ENCODE data around the gene MRRF. TPM values are rescaled to one million over a fixed set of nuclear protein-coding genes. Genes with fewer than 3 reads are reported as not detected.

The MRRF gene
- total RNA-seq, 1 experiment from 2014 or later, result 67.3 TPM

DNA sequence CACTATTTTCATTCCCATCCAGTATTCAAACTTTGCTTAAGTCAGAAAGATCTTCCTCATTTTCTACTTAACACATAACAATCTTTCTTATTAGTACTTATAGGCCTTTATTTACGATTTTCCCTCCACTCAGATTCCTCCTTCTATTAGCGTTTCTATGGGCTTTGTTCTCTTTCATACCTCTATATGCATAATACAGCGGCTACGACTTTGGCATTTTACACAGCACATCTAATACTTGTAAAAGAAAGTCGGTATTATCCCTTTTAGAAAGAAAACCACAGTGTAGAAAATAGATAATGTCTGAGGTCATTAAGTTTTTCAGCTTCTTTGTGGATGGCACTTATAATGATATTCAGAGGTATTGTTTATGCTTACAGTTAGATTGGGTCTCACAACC is 8.5 kb upstream of the MRRF start:
- no peaks in the 10 kb centered on the region for H3K9me3 ChIP-seq (ENCODE audit: low read length)
- no peak overlapping the region for H3K27ac ChIP-seq (ENCODE audit: low read length)
- no peaks in the 10 kb centered on the region for H3K9me2 ChIP-seq (replicated peaks; ENCODE audit: insufficient read depth, low read length)
- H2AFZ ChIP-seq (ENCODE audit: low read length), result no peak overlapping the region
- peaks cover 38% of the 10 kb centered on the region for H3K36me3 ChIP-seq (ENCODE audit: insufficient read depth, low read length)
- no peak overlapping the region for H3K4me2 ChIP-seq (ENCODE audit: low read depth, low read length, poor library complexity, severe bottlenecking)
- H3K27me3 ChIP-seq (ENCODE audit: low read length), result no peaks in the 10 kb centered on the region
- peaks cover 83% of the 10 kb centered on the region for H3K79me2 ChIP-seq (ENCODE audit: low read length)
- no peak for DNase-seq
- peaks cover 9% of the 10 kb centered on the region for H3K4me1 ChIP-seq (ENCODE audit: low read length)
- 0 out of 2 replicates have a peak, but pooled peaks cover 3% of the 10 kb centered on the region for H4K20me1 ChIP-seq (ENCODE audit: insufficient read depth, low read depth, low read length)
- no peak overlapping the region for H3K4me3 ChIP-seq (ENCODE audit: low read length)
- H3K9ac ChIP-seq (ENCODE audit: low read length), result no peak overlapping the region

- Histone ChIP-seq H3K9me2 (replicated peaks; ENCODE audit: insufficient read depth, low read length) (no peaks in the 10 kb centered on the region), H3K9me3 (ENCODE audit: low read length) (no peaks in the 10 kb centered on the region), H2AFZ (ENCODE audit: low read length) (no peak overlapping the region), H3K79me2 (ENCODE audit: low read length) (peaks cover 90% of the 10 kb centered on the region), H3K4me2 (ENCODE audit: low read depth, low read length, poor library complexity, severe bottlenecking) (no peak overlapping the region), H3K27ac (ENCODE audit: low read length) (no peak overlapping the region), H3K27me3 (ENCODE audit: low read length) (no peaks in the 10 kb centered on the region), H3K9ac (ENCODE audit: low read length) (no peak overlapping the region), H3K36me3 (ENCODE audit: insufficient read depth, low read length) (peaks cover 28% of the 10 kb centered on the region; the same call in 1 of the 2 replicates), H4K20me1 (ENCODE audit: insufficient read depth, low read depth, low read length) (peaks cover 6% of the 10 kb centered on the region; the same call in 1 of the 2 replicates), H3K4me1 (ENCODE audit: low read length) (peaks cover 26% of the 10 kb centered on the region), H3K4me3 (ENCODE audit: low read length) (no peak overlapping the region)
- DNase-seq, result no peak
These were observed 5.7 kb upstream of the MRRF start for GRCh38 chr9:122258886-122259415.

GRCh38 chr9:122261469-122261881 is 3.2 kb upstream of the MRRF start:
- Histone ChIP-seq H3K79me2 (ENCODE audit: low read length) (peaks cover 90% of the 10 kb centered on the region), H3K9ac (ENCODE audit: low read length) (no peak overlapping the region), H3K27me3 (ENCODE audit: low read length) (no peaks in the 10 kb centered on the region), H3K9me3 (ENCODE audit: low read length) (no peaks in the 10 kb centered on the region), H4K20me1 (ENCODE audit: insufficient read depth, low read depth, low read length) (peaks cover 3% of the 10 kb centered on the region; the same call in 1 of the 2 replicates), H3K9me2 (replicated peaks; ENCODE audit: insufficient read depth, low read length) (no peaks in the 10 kb centered on the region), H3K36me3 (ENCODE audit: insufficient read depth, low read length) (peaks cover 17% of the 10 kb centered on the region; the same call in 1 of the 2 replicates), H3K27ac (ENCODE audit: low read length) (no peak overlapping the region), H3K4me1 (ENCODE audit: low read length) (peaks cover 25% of the 10 kb centered on the region), H3K4me3 (ENCODE audit: low read length) (no peak overlapping the region), H3K4me2 (ENCODE audit: low read depth, low read length, poor library complexity, severe bottlenecking) (no peak overlapping the region), H2AFZ (ENCODE audit: low read length) (no peak overlapping the region)
- DNase-seq, result no peak

DNA sequence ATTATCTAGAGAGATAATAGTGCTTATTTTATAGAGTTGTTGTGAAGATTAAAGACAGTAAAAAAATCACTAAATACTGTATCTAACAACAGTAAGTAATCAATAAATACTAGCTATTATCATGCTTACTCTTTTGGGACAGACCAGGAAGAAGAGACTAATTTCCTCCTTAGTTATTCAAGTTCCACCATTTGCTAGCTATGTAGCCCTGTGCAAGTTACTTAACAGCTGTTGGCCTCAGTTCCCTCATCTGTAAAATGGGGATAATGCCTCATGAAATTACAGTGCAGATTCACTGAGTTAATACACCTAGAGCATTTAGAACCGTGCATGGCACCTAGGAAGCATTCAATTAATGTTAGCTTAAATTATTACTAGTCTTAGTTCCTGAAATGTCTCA is 2.6 kb upstream of the MRRF start:
- Histone ChIP-seq H3K9ac (ENCODE audit: low read length) (no peak overlapping the region), H3K36me3 (ENCODE audit: insufficient read depth, low read length) (peaks cover 17% of the 10 kb centered on the region; the same call in 1 of the 2 replicates), H3K27ac (ENCODE audit: low read length) (no peak overlapping the region), H3K4me2 (ENCODE audit: low read depth, low read length, poor library complexity, severe bottlenecking) (no peak overlapping the region), H3K79me2 (ENCODE audit: low read length) (peaks cover 89% of the 10 kb centered on the region), H3K9me2 (replicated peaks; ENCODE audit: insufficient read depth, low read length) (no peaks in the 10 kb centered on the region), H3K9me3 (ENCODE audit: low read length) (no peaks in the 10 kb centered on the region), H4K20me1 (ENCODE audit: insufficient read depth, low read depth, low read length) (peaks cover 3% of the 10 kb centered on the region; the same call in 1 of the 2 replicates), H3K4me3 (ENCODE audit: low read length) (no peak overlapping the region), H3K4me1 (ENCODE audit: low read length) (peaks cover 25% of the 10 kb centered on the region), H3K27me3 (ENCODE audit: low read length) (no peaks in the 10 kb centered on the region), H2AFZ (ENCODE audit: low read length) (no peak overlapping the region)
- DNase-seq, result no peak

DNA sequence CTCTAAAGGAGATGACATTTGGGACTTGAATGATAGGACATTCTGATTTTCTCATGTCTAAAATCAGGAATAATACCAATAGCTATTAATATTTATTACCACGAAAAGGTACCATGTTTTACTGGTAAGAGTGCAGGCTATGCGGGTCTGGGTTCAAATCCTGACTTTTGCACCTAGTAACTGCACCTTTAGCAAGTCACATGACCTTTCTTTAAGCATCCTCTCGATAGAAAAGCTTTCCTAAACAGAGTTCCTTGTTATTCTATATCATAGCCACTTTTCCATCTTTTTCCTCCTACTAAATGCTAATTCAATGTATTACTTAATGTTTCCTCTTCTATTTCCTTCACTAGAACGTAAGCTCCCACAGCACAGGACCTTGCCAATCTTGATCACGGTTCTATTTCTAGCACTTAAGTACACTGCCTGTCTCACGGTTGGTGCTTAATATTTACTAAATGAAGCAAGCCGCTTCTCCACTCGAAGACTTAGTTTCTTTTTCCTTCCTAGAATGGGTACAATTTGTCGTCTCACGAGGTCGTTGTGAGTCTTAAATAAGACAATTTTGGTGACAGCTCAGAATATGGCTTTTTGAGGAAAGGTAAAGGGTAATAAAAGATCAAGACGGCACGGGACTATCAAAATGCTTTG is 858 bp upstream of the MRRF start:
- Histone ChIP-seq H4K20me1 (ENCODE audit: insufficient read depth, low read depth, low read length) (peaks cover 3% of the 10 kb centered on the region; the same call in 1 of the 2 replicates), H3K9me2 (replicated peaks; ENCODE audit: insufficient read depth, low read length) (no peaks in the 10 kb centered on the region), H3K9me3 (ENCODE audit: low read length) (no peaks in the 10 kb centered on the region), H3K36me3 (ENCODE audit: insufficient read depth, low read length) (peaks cover 12% of the 10 kb centered on the region), H3K4me1 (ENCODE audit: low read length) (peaks cover 25% of the 10 kb centered on the region), H3K27me3 (ENCODE audit: low read length) (no peaks in the 10 kb centered on the region), H3K9ac (ENCODE audit: low read length) (peak overlapping the region; percentile 93), H3K4me2 (ENCODE audit: low read depth, low read length, poor library complexity, severe bottlenecking) (peak overlapping the region; percentile 92), H3K79me2 (ENCODE audit: low read length) (peaks cover 91% of the 10 kb centered on the region), H3K27ac (ENCODE audit: low read length) (peak overlapping the region; percentile 50), H2AFZ (ENCODE audit: low read length) (peak overlapping the region; percentile 38), H3K4me3 (ENCODE audit: low read length) (peak overlapping the region; percentile 79)
- DNase-seq, result peak; percentile 60

GRCh38 chr9:122265149-122265915 is 650 bp downstream of the MRRF start:
- Histone ChIP-seq H3K4me1 (ENCODE audit: low read length) (peaks cover 25% of the 10 kb centered on the region), H4K20me1 (ENCODE audit: insufficient read depth, low read depth, low read length) (peaks cover 3% of the 10 kb centered on the region; the same call in 1 of the 2 replicates), H3K79me2 (ENCODE audit: low read length) (peaks cover 90% of the 10 kb centered on the region), H3K27me3 (ENCODE audit: low read length) (no peaks in the 10 kb centered on the region), H3K9me3 (ENCODE audit: low read length) (no peaks in the 10 kb centered on the region), H3K4me3 (ENCODE audit: low read length) (peak overlapping the region; percentile 79), H2AFZ (ENCODE audit: low read length) (peak overlapping the region; percentile 38), H3K36me3 (ENCODE audit: insufficient read depth, low read length) (peaks cover 12% of the 10 kb centered on the region), H3K9ac (ENCODE audit: low read length) (peak overlapping the region; percentile 93), H3K27ac (ENCODE audit: low read length) (peak overlapping the region; percentile 79), H3K4me2 (ENCODE audit: low read depth, low read length, poor library complexity, severe bottlenecking) (peak overlapping the region; percentile 92), H3K9me2 (replicated peaks; ENCODE audit: insufficient read depth, low read length) (no peaks in the 10 kb centered on the region)
- DNase-seq, result peak; percentile 84

- Histone ChIP-seq H3K27ac (ENCODE audit: low read length) (no peak overlapping the region), H3K9me2 (replicated peaks; ENCODE audit: insufficient read depth, low read length) (no peaks in the 10 kb centered on the region), H3K79me2 (ENCODE audit: low read length) (peaks cover 88% of the 10 kb centered on the region), H3K27me3 (ENCODE audit: low read length) (no peaks in the 10 kb centered on the region), H4K20me1 (ENCODE audit: insufficient read depth, low read depth, low read length) (no peaks in the 10 kb centered on the region; the same call in 1 of the 2 replicates), H3K4me3 (ENCODE audit: low read length) (no peak overlapping the region), H3K9ac (ENCODE audit: low read length) (no peak overlapping the region), H3K4me2 (ENCODE audit: low read depth, low read length, poor library complexity, severe bottlenecking) (no peak overlapping the region), H3K9me3 (ENCODE audit: low read length) (no peaks in the 10 kb centered on the region), H2AFZ (ENCODE audit: low read length) (no peak overlapping the region), H3K4me1 (ENCODE audit: low read length) (peaks cover 14% of the 10 kb centered on the region), H3K36me3 (ENCODE audit: insufficient read depth, low read length) (peaks cover 30% of the 10 kb centered on the region)
- DNase-seq, result no peak
These were observed 3.5 kb downstream of the MRRF start for GRCh38 chr9:122268041-122268814.
